Measurements from ENCODE around the gene SLC8A1. TPM values are rescaled to one million over a fixed set of nuclear protein-coding genes. Genes with fewer than 3 reads are reported as not detected.

SLC8A1 gene
- total RNA-seq, 1 experiment from 2014 or later: 1.7 TPM

DNA sequence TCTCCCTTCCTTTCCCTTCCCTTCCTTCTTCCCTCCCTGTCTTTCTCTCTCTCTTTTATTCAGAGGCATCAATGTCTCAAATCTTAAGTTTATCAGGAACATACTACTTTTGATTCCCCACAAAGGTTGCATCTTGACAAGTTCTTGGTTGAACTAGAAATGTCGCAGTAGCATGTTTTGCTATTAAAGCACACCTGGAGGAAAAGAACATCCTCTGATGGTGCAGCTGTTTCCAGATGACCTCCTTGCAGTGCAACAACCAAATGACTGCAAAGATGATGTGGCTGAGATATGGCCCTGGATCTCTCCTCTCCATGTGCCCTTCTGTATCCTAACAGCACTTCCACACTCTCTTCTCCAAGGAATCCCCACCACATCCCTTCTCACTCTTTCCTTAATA, 127.2 kb downstream of the SLC8A1 start:
- no peaks in the 10 kb centered on the region for H3K79me2 ChIP-seq (ENCODE audit: insufficient read depth, low read length)
- no peak overlapping the region for H3K18ac ChIP-seq (ENCODE audit: insufficient read length, low read depth, low read length)
- H2AK5ac ChIP-seq (ENCODE audit: insufficient read length, low read length): no peak overlapping the region
- no peak overlapping the region for H4K91ac ChIP-seq (ENCODE audit: insufficient read length, low read depth, low read length)
- H2BK5ac ChIP-seq (ENCODE audit: insufficient read length, low read length): no peak overlapping the region
- H2BK12ac ChIP-seq (ENCODE audit: insufficient read length, low read depth, low read length): no peak overlapping the region
- no peak overlapping the region for H3K4ac ChIP-seq (ENCODE audit: low read depth, low read length)
- no peaks in the 10 kb centered on the region for H3K23me2 ChIP-seq (ENCODE audit: insufficient read length, low read depth, low read length, poor library complexity, severe bottlenecking)
- no peak overlapping the region for H3K9ac ChIP-seq (ENCODE audit: extremely low read depth, insufficient read length, low read length)
- no peaks in the 10 kb centered on the region for H3K27me3 Mint-ChIP-seq (ENCODE audit: low read depth)
- H3K27me3 ChIP-seq (ENCODE audit: insufficient read depth, low read length): no peaks in the 10 kb centered on the region
- H3K14ac ChIP-seq (ENCODE audit: insufficient read depth, low read length): no peak overlapping the region
- no peak overlapping the region for H4K5ac ChIP-seq (ENCODE audit: insufficient read length, low read depth, low read length)
- H3K23ac ChIP-seq (ENCODE audit: insufficient read length, low read depth, low read length): no peak overlapping the region
- no peak overlapping the region for H3K56ac ChIP-seq (ENCODE audit: insufficient read length, low read depth, low read length)
- H3K4me3 Mint-ChIP-seq: no peak overlapping the region
- no peak overlapping the region for H4K8ac ChIP-seq (replicated peaks; ENCODE audit: insufficient read length, low read depth, low read length)
- H3K27ac ChIP-seq (ENCODE audit: insufficient read length, low read depth, low read length): no peak overlapping the region
- H3K9me3 ChIP-seq (ENCODE audit: control insufficient read depth, low read depth, low read length): no peaks in the 10 kb centered on the region
- H2BK15ac ChIP-seq (ENCODE audit: low read depth, low read length): no peak overlapping the region
- TF ChIP-seq, protein P1, sequence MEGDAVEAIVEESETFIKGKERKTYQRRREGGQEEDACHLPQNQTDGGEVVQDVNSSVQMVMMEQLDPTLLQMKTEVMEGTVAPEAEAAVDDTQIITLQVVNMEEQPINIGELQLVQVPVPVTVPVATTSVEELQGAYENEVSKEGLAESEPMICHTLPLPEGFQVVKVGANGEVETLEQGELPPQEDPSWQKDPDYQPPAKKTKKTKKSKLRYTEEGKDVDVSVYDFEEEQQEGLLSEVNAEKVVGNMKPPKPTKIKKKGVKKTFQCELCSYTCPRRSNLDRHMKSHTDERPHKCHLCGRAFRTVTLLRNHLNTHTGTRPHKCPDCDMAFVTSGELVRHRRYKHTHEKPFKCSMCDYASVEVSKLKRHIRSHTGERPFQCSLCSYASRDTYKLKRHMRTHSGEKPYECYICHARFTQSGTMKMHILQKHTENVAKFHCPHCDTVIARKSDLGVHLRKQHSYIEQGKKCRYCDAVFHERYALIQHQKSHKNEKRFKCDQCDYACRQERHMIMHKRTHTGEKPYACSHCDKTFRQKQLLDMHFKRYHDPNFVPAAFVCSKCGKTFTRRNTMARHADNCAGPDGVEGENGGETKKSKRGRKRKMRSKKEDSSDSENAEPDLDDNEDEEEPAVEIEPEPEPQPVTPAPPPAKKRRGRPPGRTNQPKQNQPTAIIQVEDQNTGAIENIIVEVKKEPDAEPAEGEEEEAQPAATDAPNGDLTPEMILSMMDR (conservative IDR thresholded peaks at IDR 0.05): no peak
- no peaks in the 10 kb centered on the region for H3K4me1 Mint-ChIP-seq
- WGBS (ENCODE audit: extremely low coverage, insufficient read length, low lambda C conversion rate): no CpG with 5 or more reads among the region's 1 CpG
- H3K36me3 Mint-ChIP-seq (ENCODE audit: insufficient read depth in 1 of 3, low read depth in 3 of 3): no peaks in the 10 kb centered on the region
- H3T11ph ChIP-seq (ENCODE audit: low read length): no peak overlapping the region
- H3K9me3 Mint-ChIP-seq: no peaks in the 10 kb centered on the region
- no peak overlapping the region for H3K4me2 ChIP-seq (ENCODE audit: insufficient read depth, insufficient read length, low read length)
- no peak for DNase-seq
- H3K4me1 ChIP-seq (ENCODE audit: insufficient read depth, low read length): no peaks in the 10 kb centered on the region
- H2BK120ac ChIP-seq (ENCODE audit: low read depth, low read length, poor library complexity, severe bottlenecking): no peak overlapping the region
- no peaks in the 10 kb centered on the region for H3K79me1 ChIP-seq (ENCODE audit: insufficient read depth, low read depth, low read length, poor library complexity, severe bottlenecking)
- no peaks in the 10 kb centered on the region for H4K20me1 ChIP-seq (ENCODE audit: control insufficient read depth, insufficient read depth, insufficient read length)
- H2AFZ ChIP-seq (ENCODE audit: low read length): no peak overlapping the region
- H3K27ac Mint-ChIP-seq: peak overlapping the region in 1 of 3 experiments; percentile 71; a peak in 3 of 7 replicates
- no peak overlapping the region for H2BK20ac ChIP-seq (ENCODE audit: low read depth, low read length, poor library complexity, severe bottlenecking)

All from H9 (cell line).